OCI-LY7 (cell line): Measurements from ENCODE around the gene ELOB. TPM values are rescaled to one million over a fixed set of nuclear protein-coding genes. Genes with fewer than 3 reads are reported as not detected.

Experiments
- BruUV-seq: library from RNA; stranded (reverse); fragments of 400-500 nt; replicated peaks from 2 replicates; lab custom pipeline; 2021; lab: Mats Ljungman, UMichigan
- CTCF ChIA-PET: fragments of 300-600 bp; sonication (Branson Sonifier 250); formaldehyde crosslinking; loops from one replicate; lab custom pipeline; 2022; ENCODE audit warnings: antibody characterized with exemption; ENCODE audit not compliant: unreplicated experiment; lab: Charles Lee
- POLR2A ChIA-PET: fragments of 300-600 bp; sonication (Branson Sonifier 250); formaldehyde crosslinking; loops from one replicate; lab custom pipeline; 2022; ENCODE audit warnings: antibody characterized with exemption; lab: Charles Lee
- DNase-seq: peaks from one replicate; pipeline ENCODE4 v3.0.0-alpha.2; 2015; ENCODE audit warnings: low spot score
- H2AFZ ChIP-seq: fragments of 200-600 bp; sonication (generic), shearing (Covaris generic); 2 replicates; pipeline ENCODE4 v1.6.1; 2014; ENCODE audit warnings: mild to moderate bottlenecking, antibody characterized with exemption, low read length, moderate library complexity
- H3K27ac ChIP-seq: fragments of 200-600 bp; sonication (generic); 2 replicates; pipeline ENCODE4 v1.5.1; 2014; ENCODE audit warnings: mixed run types, low read depth, mild to moderate bottlenecking, moderate library complexity, low read length, inconsistent platforms; ENCODE audit not compliant: poor library complexity, severe bottlenecking
- H3K36me3 ChIP-seq: fragments of 200-600 bp; sonication (generic); 2 replicates; pipeline ENCODE4 v1.6.1; 2014; ENCODE audit warnings: mild to moderate bottlenecking, antibody characterized with exemption, low read length, moderate library complexity, mixed read lengths; ENCODE audit not compliant: insufficient read depth
- H3K4me1 ChIP-seq: fragments of 200-600 bp; sonication (generic); 2 replicates; pipeline ENCODE4 v1.5.1; 2014; ENCODE audit warnings: mild to moderate bottlenecking, low read length; ENCODE audit not compliant: insufficient read depth, poor library complexity, severe bottlenecking
- H3K4me2 ChIP-seq: fragments of 200-600 bp; sonication (generic); 2 replicates; pipeline ENCODE4 v1.6.1; 2014; ENCODE audit warnings: mild to moderate bottlenecking, low read length
- H3K4me3 ChIP-seq: fragments of 200-600 bp; sonication (generic); 2 replicates; pipeline ENCODE4 v1.5.1; 2014; ENCODE audit warnings: mild to moderate bottlenecking, low read depth, low read length; ENCODE audit not compliant: poor library complexity, severe bottlenecking
- H3K79me2 ChIP-seq: fragments of 200-600 bp; sonication (generic); 2 replicates; pipeline ENCODE4 v1.6.1; 2016; ENCODE audit warnings: low read depth, mild to moderate bottlenecking, low read length, moderate library complexity, mixed read lengths; ENCODE audit not compliant: insufficient read depth
- H3K9me2 ChIP-seq: fragments of 200-600 bp; sonication (generic); 2 replicates; pipeline ENCODE4 v1.6.1; 2016; ENCODE audit warnings: mild to moderate bottlenecking, low read length, mixed read lengths; ENCODE audit not compliant: insufficient read depth
- H3K9me3 ChIP-seq: fragments of 200-600 bp; sonication (generic); 2 replicates; pipeline ENCODE4 v1.6.1; 2014; ENCODE audit warnings: mild to moderate bottlenecking, mixed run types, low read length, mixed read lengths
- H4K20me1 ChIP-seq: fragments of 200-600 bp; sonication (generic); 2 replicates; pipeline ENCODE4 v1.6.1; 2014; ENCODE audit warnings: mild to moderate bottlenecking, antibody characterized with exemption, low read length, moderate library complexity, mixed read lengths; ENCODE audit not compliant: insufficient read depth
- CTCF ChIP-seq: fragments of 200-600 bp; sonication (generic); conservative IDR thresholded peaks from 2 replicates; pipeline ENCODE4 v1.5.1; 2014; ENCODE audit warnings: mild to moderate bottlenecking, antibody characterized with exemption, low read length, moderate library complexity, mixed read lengths
- EZH2phosphoT487 ChIP-seq: fragments of 200-600 bp; sonication (generic); IDR thresholded peaks from 2 replicates; pipeline ENCODE4 v1.6.1; 2018; ENCODE audit warnings: low read depth, borderline replicate concordance, mild to moderate bottlenecking, mixed run types, antibody characterized with exemption, low read length, moderate library complexity, mixed read lengths
- intact Hi-C: fragments of 100-400 bp; cut with micrococcal nuclease; formaldehyde crosslinking; loops from one replicate; pipeline ENCODE4 v1.10.0; 2022; ENCODE audit not compliant: unreplicated experiment
- total RNA-seq, 2 experiments: library from RNA; depleted of rRNA in 1 of 2; stranded (reverse); fragments of >200 nt in 1 of 2; shearing (Covaris generic) in 1 of 2; gene quantifications; 2 replicates each; pipeline ENCODE4 v1.2.3, GENCODE V29; 2014 to 2022

Gene ELOB
- total RNA-seq, 2 experiments from 2014 or later = 209 to 285 TPM

- H3K4me2 ChIP-seq = no peak overlapping the region
- H3K4me3 ChIP-seq = no peak overlapping the region
- ChIA-PET POLR2A (no interaction called here), CTCF (no interaction called here)
- BruUV-seq = no TSS peak
- H3K4me1 ChIP-seq = no peaks in the 10 kb centered on the region
- no peaks in the 10 kb centered on the region for H3K9me3 ChIP-seq
- no peaks in the 10 kb centered on the region for H3K9me2 ChIP-seq
- intact Hi-C loops = no loop called here
- no peak overlapping the region for H3K27ac ChIP-seq
- DNase-seq = no peak
- H3K79me2 ChIP-seq = no peaks in the 10 kb centered on the region
- no peaks in the 10 kb centered on the region for H4K20me1 ChIP-seq
- no peaks in the 10 kb centered on the region for H3K36me3 ChIP-seq
- TF ChIP-seq EZH2phosphoT487 (no peak), CTCF (no peak)
- H2AFZ ChIP-seq = no peak overlapping the region
These were observed 31.1 kb upstream of the ELOB start for GRCh38 chr16:2808181-2808580.

GRCh38 chr16:2806286-2806685 lies 29.2 kb upstream of the ELOB start:
- BruUV-seq = no TSS peak
- CTCF ChIA-PET = no interaction called here
- no peaks in the 10 kb centered on the region for H3K79me2 ChIP-seq
- H3K4me3 ChIP-seq = no peak overlapping the region
- TF ChIP-seq CTCF = no peak
- TF ChIP-seq EZH2phosphoT487 = no peak
- no peaks in the 10 kb centered on the region for H3K36me3 ChIP-seq
- intact Hi-C loops = no loop called here
- no peaks in the 10 kb centered on the region for H3K9me3 ChIP-seq
- no peak overlapping the region for H2AFZ ChIP-seq
- no peak for DNase-seq
- H3K9me2 ChIP-seq = no peaks in the 10 kb centered on the region
- POLR2A ChIA-PET = no interaction called here
- no peak overlapping the region for H3K4me2 ChIP-seq
- no peak overlapping the region for H3K27ac ChIP-seq
- no peaks in the 10 kb centered on the region for H4K20me1 ChIP-seq
- H3K4me1 ChIP-seq = no peaks in the 10 kb centered on the region

- Histone ChIP-seq H3K36me3 (no peaks in the 10 kb centered on the region), H2AFZ (no peak overlapping the region), H3K4me2 (no peak overlapping the region), H3K27ac (no peak overlapping the region), H3K4me1 (no peaks in the 10 kb centered on the region), H3K4me3 (no peak overlapping the region), H3K79me2 (no peaks in the 10 kb centered on the region), H3K9me3 (no peaks in the 10 kb centered on the region), H4K20me1 (no peaks in the 10 kb centered on the region), H3K9me2 (no peaks in the 10 kb centered on the region)
- BruUV-seq = no TSS peak
- no peak for DNase-seq
- TF ChIP-seq EZH2phosphoT487 = no peak
- TF ChIP-seq CTCF = no peak
- ChIA-PET POLR2A (no interaction called here), CTCF (no interaction called here)
- intact Hi-C loops = no loop called here
These were observed 27.6 kb upstream of the ELOB start for GRCh38 chr16:2804728-2805127.
